ENCODE results near the gene MLF2. TPM values are rescaled to one million over a fixed set of nuclear protein-coding genes. Genes with fewer than 3 reads are reported as not detected.

Gene MLF2
- total and polyA plus RNA-seq, 10 of the 15 experiments (the other 5 are each of a cell fraction or from before 2014, with no cell fraction given): 13.5 to 222 (median 130) TPM

DNA sequence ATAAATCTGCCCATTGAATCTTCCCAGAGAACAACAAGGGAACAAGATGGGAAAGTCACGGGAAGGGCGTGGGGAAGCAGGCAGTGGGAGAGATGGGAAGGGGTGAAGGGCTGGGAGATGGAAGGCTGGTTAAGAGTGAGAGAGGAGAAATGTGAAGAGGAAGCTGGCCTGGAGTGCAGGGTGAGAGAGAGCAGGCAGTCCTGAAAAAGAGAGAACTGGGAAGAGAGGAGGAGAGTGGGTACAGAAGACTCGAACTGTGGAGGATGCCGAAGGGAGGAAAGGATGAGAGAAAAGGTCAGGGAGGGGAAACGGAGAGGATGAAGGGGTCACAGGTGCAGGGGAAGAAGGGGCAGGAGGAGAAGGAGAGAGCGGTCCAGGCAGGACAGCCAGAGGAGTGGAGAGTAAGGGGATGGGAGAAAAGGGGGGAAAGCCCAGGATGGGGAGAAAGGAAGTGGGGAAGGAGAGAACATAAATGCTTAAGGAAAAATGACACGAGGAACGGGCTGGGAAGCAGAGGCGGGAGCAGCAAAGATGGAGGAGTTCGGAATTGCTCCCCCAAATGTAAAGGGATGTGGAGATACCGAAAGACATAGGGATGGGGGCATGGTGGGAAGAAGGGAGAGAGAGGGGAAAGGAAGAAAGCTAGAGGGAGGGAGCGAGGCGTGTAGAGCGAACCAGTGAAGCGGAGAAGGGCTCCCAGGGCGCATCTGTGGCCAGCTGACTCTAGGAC, 53.5 kb downstream of the MLF2 start:
- Histone ChIP-seq H2AFZ (ENCODE audit: control insufficient read depth, low read depth, low read length) (no peak overlapping the region), H3K79me2 (ENCODE audit: control insufficient read depth, insufficient read depth, low read length) (no peaks in the 10 kb centered on the region), H3K36me3 (ENCODE audit: control insufficient read depth in 2 of 2, insufficient read depth in 2 of 2, low read length in 1 of 2) (no peaks in the 10 kb centered on the region), H3K9me3 (replicated peaks; ENCODE audit: control insufficient read depth, insufficient read depth, low read length) (no peaks in the 10 kb centered on the region), H3K4me1 (ENCODE audit: control insufficient read depth, insufficient read depth, low read length) (peaks cover 12% of the 10 kb centered on the region), H3K4me3 (no peak overlapping the region), H3K27me3 (replicated peaks in 1 of 2; ENCODE audit: control insufficient read depth in 2 of 2, insufficient read depth in 2 of 2, low read length in 1 of 2) (peaks cover 15 to 21% of the 10 kb centered on the region in 2 experiments), H3K9ac (ENCODE audit: control insufficient read depth, insufficient read depth, low read length) (no peak overlapping the region), H3K4me2 (ENCODE audit: control insufficient read depth, insufficient read depth) (no peak overlapping the region), H4K20me1 (ENCODE audit: control insufficient read depth, insufficient read depth) (no peaks in the 10 kb centered on the region), H3K27ac (ENCODE audit: control insufficient read depth, insufficient read depth) (no peak overlapping the region)
- POLR2A ChIA-PET: interaction anchor here (1.6 kb wide), 1 partner anchor 11 kb away, joined by 4 read pairs; the partner anchor contains the start of gene ZNF384
- WGBS (ENCODE audit: insufficient coverage, insufficient replicate concordance, low lambda C conversion rate, missing lambda C conversion rate): 26% methylated on average over 15 of the region's 16 CpGs
- no peak for FAIRE-seq
- intact Hi-C loops (cut with micrococcal nuclease; ENCODE audit: unreplicated experiment): no loop called here
- TF ChIP-seq JUND (IDR thresholded peaks at IDR 0.05; ENCODE audit: low read depth, low read length) (no peak), IKZF2 (IDR thresholded peaks at IDR 0.05) (no peak)
- TF ChIP-seq, protein P1, sequence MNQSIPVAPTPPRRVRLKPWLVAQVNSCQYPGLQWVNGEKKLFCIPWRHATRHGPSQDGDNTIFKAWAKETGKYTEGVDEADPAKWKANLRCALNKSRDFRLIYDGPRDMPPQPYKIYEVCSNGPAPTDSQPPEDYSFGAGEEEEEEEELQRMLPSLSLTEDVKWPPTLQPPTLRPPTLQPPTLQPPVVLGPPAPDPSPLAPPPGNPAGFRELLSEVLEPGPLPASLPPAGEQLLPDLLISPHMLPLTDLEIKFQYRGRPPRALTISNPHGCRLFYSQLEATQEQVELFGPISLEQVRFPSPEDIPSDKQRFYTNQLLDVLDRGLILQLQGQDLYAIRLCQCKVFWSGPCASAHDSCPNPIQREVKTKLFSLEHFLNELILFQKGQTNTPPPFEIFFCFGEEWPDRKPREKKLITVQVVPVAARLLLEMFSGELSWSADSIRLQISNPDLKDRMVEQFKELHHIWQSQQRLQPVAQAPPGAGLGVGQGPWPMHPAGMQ (IDR thresholded peaks at IDR 0.05; ENCODE audit: borderline replicate concordance): no peak
- CTCF ChIA-PET: interaction anchor here (0.5 to 1.2 kb wide), 3 partner anchors 34 to 134 kb away, joined by 3 read pairs; no protein-coding TSS in a partner anchor
- no TSS peak for BruUV-seq (replicated peaks)
- DNase-seq (ENCODE audit: low read depth, low spot score): no peak
- SMC1A ChIA-PET (ENCODE audit: uncharacterized antibody, unreplicated experiment): interaction anchor here (3.9 kb wide), 1 partner anchor 24 kb away, joined by 16 read pairs; the partner anchor contains the start of gene COPS7A
- in situ Hi-C loops (cut with MboI): no loop called here
- RAD21 ChIA-PET (ENCODE audit: unreplicated experiment): no interaction called here
- ATAC-seq: no peak

Measured in GM12878 (cell line).